ENCODE measurements around the gene SLC7A8.

The SLC7A8 gene

DNA sequence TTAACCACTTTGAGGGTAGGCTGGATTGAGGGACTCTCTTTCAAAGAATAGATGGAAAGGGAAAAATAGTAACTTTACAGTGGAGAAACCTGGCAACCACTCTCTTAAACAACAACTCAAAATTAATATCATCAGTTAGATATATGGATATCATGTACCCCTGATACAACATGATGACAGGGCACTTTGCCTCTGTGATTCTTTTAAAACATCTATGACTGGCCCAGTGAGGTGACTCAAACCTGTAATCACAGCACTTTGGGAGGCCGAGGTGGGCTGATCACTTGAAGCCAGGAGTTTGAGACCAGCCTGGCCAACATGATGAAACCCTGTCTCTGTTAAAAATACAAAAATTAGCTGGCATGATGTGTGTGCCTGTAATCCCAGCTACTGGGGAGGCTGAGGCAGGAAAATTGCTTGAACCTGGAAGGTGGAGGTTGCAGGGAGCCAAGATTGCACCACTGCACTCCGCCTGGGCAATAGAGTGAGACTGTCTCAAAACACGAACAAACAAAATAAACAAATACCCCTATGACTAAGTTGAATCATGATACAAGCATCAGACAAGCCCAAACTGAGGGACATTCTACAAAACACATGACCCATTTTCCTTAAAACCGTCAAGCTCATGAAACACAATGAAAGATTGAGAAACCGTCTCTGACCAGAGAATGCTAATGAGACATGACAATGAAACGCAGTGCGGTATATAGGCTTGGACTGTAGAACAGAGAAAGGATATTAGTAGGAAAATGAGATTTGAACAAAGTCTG lies 26.4 kb upstream of the SLC7A8 start:
- Histone ChIP-seq H2BK15ac (ENCODE audit: low read length) (no peak overlapping the region), H3K14ac (ENCODE audit: low read length) (no peak overlapping the region), H3K4me2 (ENCODE audit: insufficient read depth, low read length, poor library complexity, severe bottlenecking) (no peak overlapping the region), H4K8ac (ENCODE audit: low read depth, low read length) (no peak overlapping the region), H3K27ac (replicated peaks; ENCODE audit: low read length) (no peak overlapping the region), H3K4ac (ENCODE audit: low read length) (no peak overlapping the region), H2AK5ac (ENCODE audit: low read depth, low read length) (no peak overlapping the region), H3K23ac (ENCODE audit: low read depth, low read length, poor library complexity) (no peak overlapping the region), H3K9me3 (replicated peaks in 1 of 2; ENCODE audit: control insufficient read depth in 2 of 2, insufficient read depth in 1 of 2, low read depth in 1 of 2, low read length in 2 of 2) (no peaks in the 10 kb centered on the region), H2BK5ac (ENCODE audit: low read length) (no peak overlapping the region), H3K18ac (ENCODE audit: low read length) (no peak overlapping the region), H3K36me3 (replicated peaks in 1 of 2; ENCODE audit: control insufficient read depth in 2 of 2, insufficient read depth in 2 of 2, low read length in 2 of 2) (no peaks in the 10 kb centered on the region), H3K79me1 (ENCODE audit: low read depth, low read length) (no peaks in the 10 kb centered on the region), H3K9ac (ENCODE audit: low read depth, low read length, poor library complexity) (no peak overlapping the region), H3K27me3 (ENCODE audit: control insufficient read depth in 3 of 3, insufficient read depth in 3 of 3, low read depth in 1 of 3, low read length in 3 of 3) (peaks cover 0 to 11% (median 0%) of the 10 kb centered on the region in 3 experiments), H2BK120ac (ENCODE audit: low read depth, low read length) (no peak overlapping the region), H2AFZ (ENCODE audit: low read length) (no peak overlapping the region), H2BK12ac (ENCODE audit: low read length) (no peak overlapping the region), H4K91ac (ENCODE audit: low read depth, low read length, poor library complexity) (no peak overlapping the region), H3K4me1 (ENCODE audit: control insufficient read depth in 2 of 2, insufficient read depth in 1 of 2, low read depth in 1 of 2, low read length in 2 of 2) (no peaks in the 10 kb centered on the region), H3K4me3 (ENCODE audit: low read length in 2 of 2) (no peak overlapping the region)
- DNase-seq (ENCODE audit: low spot score): no peak
- no CpG with 5 or more reads among the region's 7 CpGs for WGBS, 2 donors (ENCODE audit: extremely low coverage in 2 of 2, insufficient read length in 2 of 2, insufficient replicate concordance in 1 of 2)

DNA sequence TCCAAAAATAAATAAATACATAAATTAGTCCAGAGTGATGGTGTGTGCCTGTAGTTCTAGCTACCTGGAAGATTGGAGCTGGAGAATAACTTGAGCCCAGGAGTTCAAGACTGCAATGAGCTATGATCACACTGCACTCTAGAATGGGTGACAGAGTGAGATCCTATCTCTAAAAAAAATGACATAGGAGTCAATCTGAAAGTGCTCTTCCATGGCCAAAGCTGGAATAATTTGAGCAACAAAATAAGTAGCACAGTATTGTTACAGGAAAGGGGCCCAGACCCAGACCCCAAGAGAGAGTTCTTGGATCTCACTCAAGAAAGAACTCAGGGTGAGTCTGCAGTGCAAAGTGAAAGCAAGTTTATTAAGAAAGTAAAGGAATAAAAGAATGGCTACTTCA lies 24.9 kb upstream of the SLC7A8 start:
- Histone ChIP-seq H2AFZ (ENCODE audit: low read length) (no peak overlapping the region), H3K27me3 (ENCODE audit: control insufficient read depth in 3 of 3, insufficient read depth in 3 of 3, low read depth in 1 of 3, low read length in 3 of 3) (peaks cover 0 to 11% (median 0%) of the 10 kb centered on the region in 3 experiments), H3K4me1 (ENCODE audit: control insufficient read depth in 2 of 2, insufficient read depth in 1 of 2, low read depth in 1 of 2, low read length in 2 of 2) (no peaks in the 10 kb centered on the region), H3K14ac (ENCODE audit: low read length) (no peak overlapping the region), H2BK5ac (ENCODE audit: low read length) (no peak overlapping the region), H3K4ac (ENCODE audit: low read length) (no peak overlapping the region), H2AK5ac (ENCODE audit: low read depth, low read length) (no peak overlapping the region), H3K23ac (ENCODE audit: low read depth, low read length, poor library complexity) (no peak overlapping the region), H3K4me2 (ENCODE audit: insufficient read depth, low read length, poor library complexity, severe bottlenecking) (no peak overlapping the region), H2BK15ac (ENCODE audit: low read length) (no peak overlapping the region), H3K9ac (ENCODE audit: low read depth, low read length, poor library complexity) (no peak overlapping the region), H2BK12ac (ENCODE audit: low read length) (no peak overlapping the region), H3K4me3 (ENCODE audit: low read length in 2 of 2) (no peak overlapping the region), H4K8ac (ENCODE audit: low read depth, low read length) (no peak overlapping the region), H3K36me3 (replicated peaks in 1 of 2; ENCODE audit: control insufficient read depth in 2 of 2, insufficient read depth in 2 of 2, low read length in 2 of 2) (no peaks in the 10 kb centered on the region), H3K79me1 (ENCODE audit: low read depth, low read length) (no peaks in the 10 kb centered on the region), H2BK120ac (ENCODE audit: low read depth, low read length) (no peak overlapping the region), H3K27ac (replicated peaks; ENCODE audit: low read length) (no peak overlapping the region), H4K91ac (ENCODE audit: low read depth, low read length, poor library complexity) (no peak overlapping the region), H3K9me3 (replicated peaks in 1 of 2; ENCODE audit: control insufficient read depth in 2 of 2, insufficient read depth in 1 of 2, low read depth in 1 of 2, low read length in 2 of 2) (no peaks in the 10 kb centered on the region), H3K18ac (ENCODE audit: low read length) (no peak overlapping the region)
- DNase-seq (ENCODE audit: low spot score): no peak

- no peak overlapping the region for H2BK12ac ChIP-seq (ENCODE audit: low read length)
- H2BK5ac ChIP-seq (ENCODE audit: low read length): no peak overlapping the region
- no peak overlapping the region for H4K91ac ChIP-seq (ENCODE audit: low read depth, low read length, poor library complexity)
- no peak overlapping the region for H3K4me2 ChIP-seq (ENCODE audit: insufficient read depth, low read length, poor library complexity, severe bottlenecking)
- no peak overlapping the region for H2AFZ ChIP-seq (ENCODE audit: low read length)
- H3K14ac ChIP-seq (ENCODE audit: low read length): no peak overlapping the region
- no peak overlapping the region for H3K4ac ChIP-seq (ENCODE audit: low read length)
- no peak overlapping the region for H3K27ac ChIP-seq (replicated peaks; ENCODE audit: low read length)
- H4K8ac ChIP-seq (ENCODE audit: low read depth, low read length): no peak overlapping the region
- no peak overlapping the region for H3K9ac ChIP-seq (ENCODE audit: low read depth, low read length, poor library complexity)
- WGBS, 2 donors (ENCODE audit: extremely low coverage in 2 of 2, insufficient read length in 2 of 2, insufficient replicate concordance in 1 of 2): no CpG with 5 or more reads among the region's 3 CpGs
- no peak overlapping the region for H3K4me3 ChIP-seq (ENCODE audit: low read length in 2 of 2)
- H3K9me3 ChIP-seq (replicated peaks in 1 of 2; ENCODE audit: control insufficient read depth in 2 of 2, insufficient read depth in 1 of 2, low read depth in 1 of 2, low read length in 2 of 2): no peaks in the 10 kb centered on the region
- H2AK5ac ChIP-seq (ENCODE audit: low read depth, low read length): no peak overlapping the region
- H3K79me1 ChIP-seq (ENCODE audit: low read depth, low read length): no peaks in the 10 kb centered on the region
- DNase-seq (ENCODE audit: low spot score): no peak
- no peaks in the 10 kb centered on the region for H3K36me3 ChIP-seq (replicated peaks in 1 of 2; ENCODE audit: control insufficient read depth in 2 of 2, insufficient read depth in 2 of 2, low read length in 2 of 2)
- no peak overlapping the region for H3K18ac ChIP-seq (ENCODE audit: low read length)
- no peak overlapping the region for H2BK15ac ChIP-seq (ENCODE audit: low read length)
- peaks cover 0 to 11% (median 0%) of the 10 kb centered on the region in 3 experiments for H3K27me3 ChIP-seq (ENCODE audit: control insufficient read depth in 3 of 3, insufficient read depth in 3 of 3, low read depth in 1 of 3, low read length in 3 of 3)
- no peak overlapping the region for H3K23ac ChIP-seq (ENCODE audit: low read depth, low read length, poor library complexity)
- H3K4me1 ChIP-seq (ENCODE audit: control insufficient read depth in 2 of 2, insufficient read depth in 1 of 2, low read depth in 1 of 2, low read length in 2 of 2): no peaks in the 10 kb centered on the region
- no peak overlapping the region for H2BK120ac ChIP-seq (ENCODE audit: low read depth, low read length)
These were observed 23.7 kb upstream of the SLC7A8 start for GRCh38 chr14:23207146-23207540.

- no peak overlapping the region for H2BK15ac ChIP-seq (ENCODE audit: low read length)
- no peak overlapping the region for H3K23ac ChIP-seq (ENCODE audit: low read depth, low read length, poor library complexity)
- no peaks in the 10 kb centered on the region for H3K9me3 ChIP-seq (replicated peaks in 1 of 2; ENCODE audit: control insufficient read depth in 2 of 2, insufficient read depth in 1 of 2, low read depth in 1 of 2, low read length in 2 of 2)
- H2AFZ ChIP-seq (ENCODE audit: low read length): no peak overlapping the region
- no peak overlapping the region for H3K18ac ChIP-seq (ENCODE audit: low read length)
- H4K8ac ChIP-seq (ENCODE audit: low read depth, low read length): no peak overlapping the region
- no peak overlapping the region for H3K27ac ChIP-seq (replicated peaks; ENCODE audit: low read length)
- H3K79me1 ChIP-seq (ENCODE audit: low read depth, low read length): no peaks in the 10 kb centered on the region
- no peaks in the 10 kb centered on the region for H3K36me3 ChIP-seq (replicated peaks in 1 of 2; ENCODE audit: control insufficient read depth in 2 of 2, insufficient read depth in 2 of 2, low read length in 2 of 2)
- DNase-seq (ENCODE audit: low spot score): no peak
- no peak overlapping the region for H3K4me3 ChIP-seq (ENCODE audit: low read length in 2 of 2)
- no peak overlapping the region for H4K91ac ChIP-seq (ENCODE audit: low read depth, low read length, poor library complexity)
- no peak overlapping the region for H3K14ac ChIP-seq (ENCODE audit: low read length)
- no peak overlapping the region for H2BK12ac ChIP-seq (ENCODE audit: low read length)
- no peak overlapping the region for H2AK5ac ChIP-seq (ENCODE audit: low read depth, low read length)
- no peaks in the 10 kb centered on the region for H3K4me1 ChIP-seq (ENCODE audit: control insufficient read depth in 2 of 2, insufficient read depth in 1 of 2, low read depth in 1 of 2, low read length in 2 of 2)
- H3K27me3 ChIP-seq (ENCODE audit: control insufficient read depth in 3 of 3, insufficient read depth in 3 of 3, low read depth in 1 of 3, low read length in 3 of 3): peaks cover 0 to 11% (median 0%) of the 10 kb centered on the region in 3 experiments
- no peak overlapping the region for H3K9ac ChIP-seq (ENCODE audit: low read depth, low read length, poor library complexity)
- no peak overlapping the region for H3K4ac ChIP-seq (ENCODE audit: low read length)
- no peak overlapping the region for H3K4me2 ChIP-seq (ENCODE audit: insufficient read depth, low read length, poor library complexity, severe bottlenecking)
- no CpG with 5 or more reads among the region's 3 CpGs for WGBS, 2 donors (ENCODE audit: extremely low coverage in 2 of 2, insufficient read length in 2 of 2, insufficient replicate concordance in 1 of 2)
- no peak overlapping the region for H2BK120ac ChIP-seq (ENCODE audit: low read depth, low read length)
- no peak overlapping the region for H2BK5ac ChIP-seq (ENCODE audit: low read length)
These were observed 23.1 kb upstream of the SLC7A8 start for GRCh38 chr14:23206422-23207145.

Data from neuronal stem cell (in vitro differentiated cells).